ENCODE measurements around the gene CYP8B1. TPM values are rescaled to one million over a fixed set of nuclear protein-coding genes. Genes with fewer than 3 reads are reported as not detected.

CYP8B1 gene
- total and polyA plus RNA-seq, 2 of the 13 experiments (the other 11 are each of a cell fraction or from before 2014, with no cell fraction given): 0.58 to 2.0 TPM

- peak; percentile 36 for TF ChIP-seq UBTF (CRISPR knock-in tag; IDR thresholded peaks at IDR 0.05)
- TF ChIP-seq ZNF446 (CRISPR knock-in tag; IDR thresholded peaks at IDR 0.05): no peak
- no peak; the same call in 1 of the 2 replicates for TF ChIP-seq ZNF614 (CRISPR knock-in tag; IDR thresholded peaks at IDR 0.05; ENCODE audit: borderline replicate concordance)
- no peak for TF ChIP-seq ZNF451 (CRISPR knock-in tag; IDR thresholded peaks at IDR 0.05)
- 0 out of 2 replicates have a peak, but pooled peaks have one; percentile 28 for TF ChIP-seq KLF6 (CRISPR knock-in tag; IDR thresholded peaks at IDR 0.05)
- no peak for TF ChIP-seq PLRG1 (conservative IDR thresholded peaks at IDR 0.05)
- peak; percentile 84; the same call in 1 of the 2 replicates for TF ChIP-seq ERF (CRISPR knock-in tag; IDR thresholded peaks at IDR 0.05)
- no peak; the same call in 1 of the 2 replicates for TF ChIP-seq HDAC2 (CRISPR knock-in tag; IDR thresholded peaks at IDR 0.05)
- no peak for TF ChIP-seq MTA3 (CRISPR knock-in tag; IDR thresholded peaks at IDR 0.05)
- TF ChIP-seq BORCS8-MEF2B (CRISPR knock-in tag; IDR thresholded peaks at IDR 0.05): 0 out of 2 replicates have a peak, but pooled peaks have one; percentile 56
- TF ChIP-seq, protein P1, sequence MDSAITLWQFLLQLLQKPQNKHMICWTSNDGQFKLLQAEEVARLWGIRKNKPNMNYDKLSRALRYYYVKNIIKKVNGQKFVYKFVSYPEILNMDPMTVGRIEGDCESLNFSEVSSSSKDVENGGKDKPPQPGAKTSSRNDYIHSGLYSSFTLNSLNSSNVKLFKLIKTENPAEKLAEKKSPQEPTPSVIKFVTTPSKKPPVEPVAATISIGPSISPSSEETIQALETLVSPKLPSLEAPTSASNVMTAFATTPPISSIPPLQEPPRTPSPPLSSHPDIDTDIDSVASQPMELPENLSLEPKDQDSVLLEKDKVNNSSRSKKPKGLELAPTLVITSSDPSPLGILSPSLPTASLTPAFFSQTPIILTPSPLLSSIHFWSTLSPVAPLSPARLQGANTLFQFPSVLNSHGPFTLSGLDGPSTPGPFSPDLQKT (CRISPR knock-in tag; IDR thresholded peaks at IDR 0.05; ENCODE audit: borderline replicate concordance): no peak
- no peak for TF ChIP-seq JUND (CRISPR knock-in tag; IDR thresholded peaks at IDR 0.05)
- no peak for TF ChIP-seq PHF20 (CRISPR knock-in tag; IDR thresholded peaks at IDR 0.05)
- TF ChIP-seq ARNT2 (CRISPR knock-in tag; IDR thresholded peaks at IDR 0.05; ENCODE audit: low read depth): no peak
- TF ChIP-seq CCDC6 (CRISPR knock-in tag; IDR thresholded peaks at IDR 0.05): no peak
- TF ChIP-seq USF2 (IDR thresholded peaks at IDR 0.05; ENCODE audit: low read depth, low read length): no peak
- peak; percentile 19; the same call in 1 of the 2 replicates for TF ChIP-seq USF2 (CRISPR knock-in tag; IDR thresholded peaks at IDR 0.05; ENCODE audit: borderline replicate concordance)
- TF ChIP-seq ZNF577 (CRISPR knock-in tag; IDR thresholded peaks at IDR 0.05; ENCODE audit: borderline replicate concordance, low read depth): no peak
- no peak for TF ChIP-seq RCOR2 (CRISPR knock-in tag; IDR thresholded peaks at IDR 0.05)
- no peak for TF ChIP-seq MAFK (conservative IDR thresholded peaks at IDR 0.05 in 1 of 2, IDR thresholded peaks at IDR 0.05 in 1 of 2; ENCODE audit: low read length in 2 of 2)
- peak; percentile 60 for TF ChIP-seq ZGPAT (CRISPR knock-in tag; IDR thresholded peaks at IDR 0.05)
- TF ChIP-seq YY1 (IDR thresholded peaks at IDR 0.05; ENCODE audit: insufficient read depth, insufficient replicate concordance, low read depth, low read length): peak; percentile 74
- TF ChIP-seq ZNF761 (CRISPR knock-in tag; conservative IDR thresholded peaks at IDR 0.05): 0 out of 2 replicates have a peak, but pooled peaks have one; percentile 61
Measured at GRCh38 chr3:42880601-42881451, 5.1 kb upstream of the CYP8B1 start (continued).

All from HepG2 (cell line).